GM19452 (cell line): ENCODE measurements around the gene IFITM1.
"Not testable (repeated sequence)": the region's sequence is repeated elsewhere in the genome, so short reads cannot be mapped to it uniquely, and the experiment has no call there.

Experiments used
- ATAC-seq: cut with Tn5 transposase; IDR thresholded peaks from one replicate; pipeline ENCODE4 v1.9.1; 2021; ENCODE audit not compliant: unreplicated experiment

Gene IFITM1

DNA sequence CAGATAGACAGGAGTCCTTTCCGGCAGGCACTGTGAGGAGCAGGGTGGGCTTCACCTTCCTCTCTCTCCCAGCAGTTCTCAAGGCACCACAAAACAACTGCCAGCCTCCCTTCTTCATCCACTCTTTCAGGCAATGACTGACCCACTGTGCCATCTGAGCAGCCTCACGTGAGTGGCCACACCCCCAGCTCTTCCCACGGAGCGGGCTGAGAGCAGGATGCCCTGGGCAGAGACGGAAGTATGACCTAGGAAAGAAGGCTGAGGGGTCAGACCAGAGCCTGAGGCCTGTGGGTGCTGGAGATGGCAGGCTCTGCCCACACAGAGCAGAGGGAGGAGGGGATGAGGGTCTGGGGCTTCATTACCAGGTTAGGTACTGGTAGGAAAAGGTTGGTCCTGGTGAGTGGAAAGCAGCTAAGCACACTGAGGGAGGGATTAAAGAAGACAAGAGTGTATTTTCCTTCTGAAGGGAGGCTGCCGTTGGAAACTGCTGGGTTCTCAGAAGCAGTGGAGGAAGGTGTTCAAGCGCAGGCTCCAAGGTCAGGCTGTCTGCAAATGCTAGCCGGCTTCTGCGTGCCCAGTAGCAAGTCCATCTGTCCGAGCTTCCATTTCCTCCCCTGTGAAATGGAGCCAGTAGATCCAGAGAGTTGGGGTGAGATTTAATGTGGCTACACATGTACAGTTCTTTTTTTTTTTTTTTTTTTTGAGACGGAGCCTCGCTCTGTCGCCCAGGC is 31.0 kb upstream of the IFITM1 start:
- no peak for ATAC-seq

DNA sequence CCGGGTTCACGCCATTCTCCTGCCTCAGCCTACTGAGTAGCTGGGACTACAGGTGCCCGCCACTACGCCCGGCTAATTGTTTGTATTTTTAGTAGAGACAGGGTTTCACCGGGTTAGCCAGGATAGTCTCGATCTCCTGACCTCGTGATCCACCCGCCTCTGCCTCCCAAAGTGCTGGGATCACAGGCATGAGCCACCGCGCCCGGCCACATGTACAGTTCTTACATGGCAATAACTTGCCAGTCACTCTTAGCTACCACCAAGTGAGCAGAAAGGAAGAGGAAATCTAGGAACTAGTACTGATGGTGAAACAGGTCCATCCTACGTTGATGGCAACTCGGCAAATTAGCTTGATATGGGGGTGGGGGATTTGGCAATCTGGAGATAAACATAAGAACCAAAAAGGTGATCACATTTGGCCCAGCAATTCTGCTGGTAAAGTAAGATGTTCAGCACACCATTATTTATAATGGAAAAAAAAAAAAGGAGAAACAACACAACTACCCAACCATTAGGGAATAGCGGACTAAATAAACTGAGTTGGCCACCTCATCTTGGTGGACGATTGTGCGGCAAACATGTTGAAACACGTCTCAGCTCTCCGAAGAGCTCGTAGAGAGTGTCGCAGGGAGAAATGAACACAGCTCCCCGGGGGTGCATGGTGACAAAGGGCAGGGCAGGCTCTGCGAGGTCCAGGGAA is 30.3 kb upstream of the IFITM1 start:
- no peak for ATAC-seq

DNA sequence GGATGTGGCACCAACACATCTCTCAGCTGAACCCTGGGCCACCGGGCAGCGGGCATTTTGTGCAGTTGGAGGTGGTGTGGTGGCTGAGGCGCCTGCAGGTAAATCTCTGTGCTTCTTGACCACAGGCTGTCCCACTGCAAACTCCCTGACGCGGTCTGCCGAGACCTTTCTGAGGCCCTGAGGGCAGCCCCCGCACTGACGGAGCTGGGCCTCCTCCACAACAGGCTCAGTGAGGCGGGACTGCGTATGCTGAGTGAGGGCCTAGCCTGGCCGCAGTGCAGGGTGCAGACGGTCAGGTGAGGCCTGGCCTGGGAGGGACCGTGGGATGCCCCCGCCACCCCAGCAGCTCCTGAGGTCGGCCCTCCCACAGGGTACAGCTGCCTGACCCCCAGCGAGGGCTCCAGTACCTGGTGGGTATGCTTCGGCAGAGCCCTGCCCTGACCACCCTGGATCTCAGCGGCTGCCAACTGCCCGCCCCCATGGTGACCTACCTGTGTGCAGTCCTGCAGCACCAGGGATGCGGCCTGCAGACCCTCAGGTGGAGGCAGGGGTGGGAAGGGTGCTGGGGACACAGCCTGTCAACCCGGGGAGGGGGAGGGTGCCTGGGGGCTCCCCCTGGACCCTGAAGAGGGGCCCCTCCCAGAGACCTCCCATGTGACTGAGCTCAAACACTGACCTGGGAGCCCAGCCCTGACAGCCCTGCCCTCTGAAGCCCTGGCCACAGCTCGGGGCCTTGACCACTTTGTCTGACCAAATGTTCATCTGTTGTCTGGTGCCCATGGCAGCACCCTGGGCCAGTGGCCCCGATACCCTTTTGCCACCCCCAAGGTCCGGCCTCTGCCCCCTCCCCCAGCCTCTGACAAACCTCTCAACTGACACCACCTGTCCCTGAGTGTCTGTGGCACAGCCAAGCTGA is 29.5 kb upstream of the IFITM1 start:
- ATAC-seq: no peak

DNA sequence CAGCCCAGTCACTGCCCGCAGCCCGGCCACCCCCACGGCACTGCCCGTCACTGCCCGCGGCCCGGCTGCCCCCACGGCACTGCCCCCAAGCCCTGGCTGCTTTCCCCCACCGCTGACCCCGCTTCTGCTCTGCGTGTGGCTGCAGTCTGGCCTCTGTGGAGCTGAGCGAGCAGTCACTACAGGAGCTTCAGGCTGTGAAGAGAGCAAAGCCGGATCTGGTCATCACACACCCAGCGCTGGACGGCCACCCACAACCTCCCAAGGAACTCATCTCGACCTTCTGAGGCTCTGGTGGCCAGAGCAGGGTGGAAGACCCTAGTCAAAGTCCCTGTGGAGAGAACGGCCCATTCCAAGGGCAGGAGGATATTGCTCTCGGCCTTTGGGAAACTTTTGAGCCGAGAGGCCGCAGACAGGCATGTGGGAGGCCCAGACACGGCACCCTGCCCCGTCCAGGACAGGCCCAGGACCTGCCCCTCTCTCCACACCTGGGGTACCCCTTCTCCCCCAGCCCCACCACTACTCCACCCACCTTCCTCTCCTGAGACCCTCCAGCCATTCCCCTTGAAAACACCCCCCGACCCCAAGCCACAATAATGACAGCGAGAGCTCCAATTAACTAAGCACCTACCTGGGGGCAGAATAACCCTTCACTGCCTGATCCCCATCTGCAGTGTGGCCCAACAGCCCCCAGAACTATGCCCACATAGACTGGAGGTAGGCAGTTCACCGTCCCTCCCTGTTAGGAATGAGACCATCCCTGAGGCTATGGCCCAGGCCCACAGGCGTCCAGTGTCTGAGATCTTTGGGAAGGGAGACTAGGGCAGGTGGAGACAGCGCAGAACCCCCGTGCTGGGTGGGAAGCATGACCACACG is 28.6 kb upstream of the IFITM1 start:
- no peak for ATAC-seq

DNA sequence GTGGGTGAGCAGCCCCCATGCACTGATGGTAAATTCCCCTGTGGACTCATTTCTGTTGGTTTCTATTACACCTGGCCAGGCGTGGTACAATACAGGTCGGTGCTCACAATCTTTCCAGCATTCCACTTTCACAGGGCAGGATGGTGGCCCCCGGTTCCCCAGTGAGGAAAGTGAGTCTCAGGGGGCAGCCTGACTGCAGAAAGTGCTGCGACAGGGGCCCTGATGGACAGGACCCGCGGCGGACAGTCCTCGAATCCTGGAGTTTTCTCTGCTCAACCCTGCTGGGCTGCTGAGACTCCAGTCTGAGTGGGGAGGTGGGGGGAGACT is 28.0 kb upstream of the IFITM1 start:
- no peak for ATAC-seq

DNA sequence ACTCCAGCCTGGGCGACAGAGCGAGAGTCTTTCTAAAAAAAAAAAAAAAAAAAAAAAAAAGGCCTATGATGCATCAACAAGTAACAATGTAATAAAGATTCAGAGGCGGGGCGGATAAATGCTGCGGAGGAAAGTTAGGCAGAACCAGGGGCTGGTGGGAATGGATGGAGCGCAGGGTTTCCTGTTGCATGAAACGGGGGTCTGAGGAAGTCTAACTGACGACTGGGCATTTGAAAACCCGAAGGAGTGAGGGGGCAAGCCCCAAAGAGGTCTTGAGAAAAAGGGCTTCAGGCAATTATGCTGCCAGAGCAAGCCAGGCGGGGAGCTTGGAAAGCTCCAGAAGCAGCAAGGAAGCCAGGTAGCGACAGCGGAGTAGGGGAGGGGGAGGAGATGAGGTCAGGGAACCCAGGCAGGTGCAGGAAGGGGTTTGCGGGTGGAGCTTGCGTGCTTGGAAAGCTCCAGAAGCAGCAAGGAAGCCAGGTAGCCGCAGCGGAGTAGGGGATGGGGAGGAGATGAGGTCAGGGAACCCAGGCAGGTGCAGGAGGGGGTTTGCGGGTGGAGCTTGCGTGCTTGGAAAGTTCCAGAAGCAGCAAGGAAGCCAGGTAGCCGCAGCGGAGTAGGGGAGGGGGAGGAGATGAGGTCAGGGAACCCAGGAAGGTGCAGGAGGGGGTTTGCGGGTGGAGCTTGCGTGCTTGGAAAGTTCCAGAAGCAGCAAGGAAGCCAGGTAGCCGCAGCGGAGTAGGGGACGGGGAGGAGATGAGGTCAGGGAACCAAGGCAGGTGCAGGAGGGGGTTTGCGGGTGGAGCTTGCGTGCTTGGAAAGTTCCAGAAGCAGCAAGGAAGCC is 26.6 kb upstream of the IFITM1 start:
- not testable (repeated sequence) for ATAC-seq

DNA sequence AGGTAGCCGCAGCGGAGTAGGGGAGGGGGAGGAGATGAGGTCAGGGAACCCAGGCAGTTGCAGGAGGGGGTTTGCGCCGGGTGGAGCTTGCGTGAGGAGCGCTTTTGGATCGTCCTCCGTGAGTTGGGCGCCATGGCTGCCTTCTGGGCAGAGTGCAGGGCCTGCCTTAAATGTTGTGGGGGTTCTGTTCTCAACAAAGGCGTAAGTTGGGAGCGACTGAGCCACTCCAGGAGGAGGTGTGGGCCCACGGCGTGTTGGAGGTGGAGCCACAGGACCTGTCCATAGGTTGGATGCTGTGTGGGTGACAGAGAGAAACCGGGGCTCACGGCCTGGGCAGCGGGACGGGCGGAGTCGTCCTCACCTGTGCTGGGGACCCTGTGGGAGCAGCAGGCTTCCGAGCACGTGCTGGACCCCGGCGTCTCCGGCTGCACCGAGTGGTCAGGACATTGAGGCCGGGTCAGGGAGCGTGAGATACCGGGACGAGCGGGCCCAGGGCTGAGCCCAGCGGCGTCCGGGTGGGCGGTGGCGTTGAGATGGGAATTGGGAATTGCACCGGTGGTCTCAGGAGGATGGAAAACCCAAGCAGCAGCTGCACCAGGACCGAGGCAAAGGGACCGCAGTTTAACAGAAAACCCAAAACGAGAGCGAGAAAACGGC is 25.9 kb upstream of the IFITM1 start:
- ATAC-seq: no peak

DNA sequence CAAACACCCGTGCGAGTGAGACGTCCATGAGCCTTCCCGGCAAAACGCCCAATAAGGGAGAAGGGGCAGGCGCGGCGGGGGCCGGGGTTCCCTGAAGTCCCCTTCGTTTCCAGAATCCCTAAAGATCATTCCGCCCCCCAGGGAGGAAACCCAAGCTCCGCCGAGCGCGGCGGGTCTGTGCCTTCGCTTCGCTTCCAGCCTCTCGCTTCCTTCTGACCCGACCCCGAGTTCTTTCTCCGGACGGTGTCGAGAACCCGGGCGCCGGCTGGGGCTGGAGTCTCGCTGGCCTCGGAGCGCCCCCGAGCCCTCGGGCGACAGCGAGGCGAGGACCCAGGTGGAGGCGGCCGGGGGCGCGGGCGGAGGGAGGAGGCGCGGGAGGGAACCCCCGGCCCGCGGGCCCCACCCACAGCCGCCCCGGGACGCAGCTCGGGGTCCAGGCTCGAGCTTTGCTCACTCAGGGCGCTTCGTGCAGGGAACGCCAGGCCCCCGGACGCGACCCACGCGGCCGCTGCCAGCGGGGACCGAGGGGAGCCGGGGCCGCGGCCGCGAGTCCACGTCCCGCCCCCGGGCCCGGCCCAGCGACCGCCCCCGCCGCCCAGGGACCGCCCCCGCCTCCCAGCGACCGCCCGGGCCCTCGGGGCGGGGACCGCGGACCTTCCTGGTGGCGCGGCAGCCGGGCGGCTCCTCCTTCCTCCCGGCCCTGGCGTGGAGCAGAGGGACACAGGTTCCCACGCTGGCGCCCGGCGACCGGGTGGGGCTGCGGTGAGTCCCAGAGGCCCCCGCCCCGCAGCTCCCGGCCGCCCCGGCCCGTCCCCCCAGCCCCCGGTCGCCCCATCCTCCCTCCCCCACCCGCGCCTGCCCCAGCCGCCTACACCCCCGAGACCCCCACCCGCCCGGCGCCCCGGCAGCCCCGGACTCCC is 25.1 kb upstream of the IFITM1 start, which contains the start of gene PGGHG:
PGGHG (plus strand) TSS at position 649 of the 920 bp plus-strand sequence. CDS start 691 bp downstream, outside the sequence.
- peak; percentile 55 for ATAC-seq

DNA sequence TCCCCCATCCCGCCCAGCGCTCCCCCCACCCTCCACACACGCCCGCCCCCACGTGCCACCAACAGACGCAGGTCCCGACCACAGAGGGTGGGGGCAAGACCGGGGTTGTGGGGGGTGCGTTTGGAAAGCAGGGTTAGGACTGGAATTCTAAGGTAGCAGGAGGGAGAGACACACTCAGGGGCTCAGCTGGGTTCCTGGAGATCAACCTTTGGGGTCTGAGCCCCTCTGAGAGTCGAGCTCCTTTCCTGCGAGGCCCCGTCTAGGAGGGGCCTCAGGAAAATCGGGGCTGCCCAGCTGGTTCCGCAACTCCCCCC is 24.5 kb upstream of the IFITM1 start:
- ATAC-seq: no peak

DNA sequence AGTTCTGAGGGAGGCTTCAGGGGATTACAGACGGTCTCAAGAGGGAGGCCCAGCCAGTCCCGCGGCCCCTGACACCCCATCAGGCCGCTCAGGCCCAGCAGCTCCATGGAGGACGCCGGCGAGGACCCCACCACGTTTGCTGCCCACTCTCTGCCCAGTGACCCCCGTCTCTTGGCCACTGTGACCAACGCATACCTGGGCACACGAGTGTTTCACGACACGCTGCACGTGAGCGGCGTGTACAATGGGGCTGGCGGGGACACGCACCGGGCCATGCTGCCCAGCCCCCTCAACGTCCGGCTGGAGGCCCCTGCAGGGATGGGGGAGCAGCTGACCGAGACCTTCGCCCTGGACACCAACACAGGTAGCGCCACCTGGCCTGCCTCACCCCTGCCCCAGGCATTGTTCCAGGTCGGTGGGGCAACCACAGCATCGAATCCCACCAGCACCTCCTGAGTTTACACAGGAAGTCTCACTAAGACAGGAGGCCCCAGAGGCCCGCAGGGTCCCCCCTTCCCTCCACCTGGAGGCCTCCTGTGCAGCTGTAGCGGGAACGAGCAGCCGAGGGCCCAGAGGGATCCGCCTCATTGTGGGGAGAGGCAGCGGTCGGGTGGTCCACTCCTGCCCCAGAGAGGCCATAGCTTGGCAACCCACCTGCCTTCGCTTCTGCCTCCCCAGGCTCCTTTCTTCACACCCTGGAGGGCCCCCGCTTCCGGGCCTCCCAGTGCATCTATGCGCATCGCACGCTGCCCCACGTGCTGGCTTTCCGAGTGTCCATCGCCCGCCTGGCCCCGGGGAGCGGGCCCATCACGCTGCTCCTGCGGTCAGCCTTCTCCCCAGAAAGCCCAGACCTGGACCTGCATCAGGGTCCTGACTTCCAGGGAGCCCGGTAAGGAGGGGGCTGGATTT is 23.9 kb upstream of the IFITM1 start:
- no peak for ATAC-seq

DNA sequence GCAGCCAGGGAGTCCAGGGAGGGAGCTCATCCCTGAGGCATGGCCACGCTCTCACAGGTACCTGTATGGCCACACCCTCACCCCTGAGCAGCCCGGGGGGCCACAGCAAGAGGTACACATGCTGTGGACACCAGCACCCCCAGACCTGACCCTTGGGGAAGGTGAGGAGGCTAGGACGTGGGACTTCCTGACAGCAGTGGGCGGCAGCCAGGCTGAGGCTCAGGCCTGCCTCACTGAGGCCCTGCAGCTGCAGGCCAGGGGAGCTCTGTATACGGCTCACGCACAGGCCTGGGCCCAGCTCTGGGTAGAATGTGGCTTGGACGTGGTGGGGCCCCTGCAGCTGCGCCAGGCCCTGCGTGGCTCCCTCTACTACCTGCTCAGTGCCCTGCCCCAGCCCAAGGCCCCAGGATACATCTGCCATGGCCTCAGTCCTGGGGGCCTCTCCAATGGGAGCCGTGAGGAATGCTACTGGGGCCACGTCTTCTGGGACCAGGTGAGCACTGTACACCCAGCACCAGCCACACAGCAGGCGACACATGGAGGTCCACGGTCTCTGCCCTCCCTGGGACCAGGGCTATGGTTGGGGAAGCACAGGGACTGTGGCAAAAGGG is 23.1 kb upstream of the IFITM1 start:
- ATAC-seq: no peak

DNA sequence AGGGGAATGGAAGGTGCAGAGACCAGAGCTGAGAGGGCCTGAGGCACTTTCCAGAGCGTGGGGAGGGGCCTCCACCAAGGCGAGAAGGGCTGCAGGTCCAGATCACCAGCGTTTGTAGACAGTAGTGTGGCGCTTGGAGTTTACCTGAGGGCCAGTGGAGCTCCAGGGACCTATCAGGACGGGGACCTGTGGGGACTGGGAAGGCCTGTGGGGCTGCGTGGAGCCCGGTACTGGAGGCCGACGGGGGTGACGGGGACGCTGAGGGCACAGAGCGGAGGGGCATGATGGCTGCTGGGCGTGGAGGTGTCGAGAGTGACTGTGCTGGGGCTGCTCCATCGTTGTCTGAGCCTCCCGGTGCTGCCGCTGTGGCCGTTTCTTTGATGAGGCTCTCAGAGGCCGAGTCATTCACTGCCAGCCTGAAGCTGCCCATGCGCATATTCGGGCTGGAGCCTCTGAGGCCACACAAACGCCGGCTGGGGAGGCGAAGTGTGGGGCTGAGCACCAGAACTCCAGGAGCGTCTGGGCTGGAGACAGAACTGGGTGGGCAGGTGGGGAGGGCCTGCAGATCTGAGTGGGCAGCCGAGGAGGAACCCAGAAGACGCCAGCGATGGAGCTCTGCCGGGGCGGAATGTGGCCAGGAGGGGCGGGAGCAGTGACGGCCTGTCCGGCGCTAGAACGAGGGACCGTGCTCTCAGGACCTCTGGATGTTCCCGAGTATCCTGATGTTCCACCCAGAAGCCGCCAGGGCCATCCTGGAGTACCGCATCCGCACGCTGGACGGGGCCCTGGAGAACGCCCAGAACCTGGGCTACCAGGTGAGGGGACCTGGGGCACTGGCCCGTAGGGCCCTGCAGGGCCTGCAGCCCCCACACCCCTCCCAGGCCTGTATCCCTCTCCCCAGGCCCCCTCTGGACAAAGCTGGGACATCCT is 22.3 kb upstream of the IFITM1 start:
- no peak for ATAC-seq

DNA sequence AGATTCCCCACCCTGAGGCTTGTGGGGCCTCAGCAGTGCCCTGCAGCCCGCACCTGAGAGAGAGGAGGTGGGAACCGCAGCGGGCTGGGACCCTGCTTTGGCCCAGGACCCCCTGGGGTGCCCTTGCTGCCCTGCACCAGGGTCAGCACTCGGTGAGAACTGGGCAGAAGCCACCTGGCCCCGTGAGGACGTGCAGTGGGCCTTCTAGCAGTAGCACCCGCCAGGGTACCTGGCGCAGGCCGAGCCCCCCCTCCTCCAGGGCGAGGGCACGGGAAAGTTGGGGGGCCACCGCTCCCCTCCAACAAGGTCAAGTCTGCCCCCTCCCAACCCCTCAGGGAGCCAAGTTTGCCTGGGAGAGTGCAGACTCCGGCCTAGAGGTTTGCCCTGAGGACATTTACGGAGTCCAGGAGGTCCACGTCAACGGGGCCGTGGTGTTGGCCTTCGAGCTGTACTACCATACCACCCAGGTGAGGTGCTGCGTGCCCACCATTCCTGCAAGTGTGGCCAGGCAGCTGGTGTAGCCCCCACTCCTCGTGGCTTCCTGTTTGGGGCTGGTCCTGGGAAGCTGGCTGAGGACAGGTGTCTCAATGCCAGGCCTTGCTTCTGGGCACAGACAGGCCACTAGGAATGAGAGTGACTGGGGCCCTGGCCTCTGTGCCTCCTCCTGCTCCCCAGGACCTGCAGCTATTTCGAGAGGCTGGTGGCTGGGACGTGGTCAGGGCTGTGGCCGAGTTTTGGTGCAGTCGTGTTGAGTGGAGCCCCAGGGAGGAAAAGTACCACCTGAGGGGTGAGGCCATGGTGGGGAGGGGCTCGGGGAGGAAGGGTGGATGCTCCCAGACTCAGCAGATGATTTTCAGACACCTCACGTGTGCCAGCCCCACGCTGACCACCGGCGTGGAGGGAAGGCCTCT is 21.4 kb upstream of the IFITM1 start:
- no peak for ATAC-seq

DNA sequence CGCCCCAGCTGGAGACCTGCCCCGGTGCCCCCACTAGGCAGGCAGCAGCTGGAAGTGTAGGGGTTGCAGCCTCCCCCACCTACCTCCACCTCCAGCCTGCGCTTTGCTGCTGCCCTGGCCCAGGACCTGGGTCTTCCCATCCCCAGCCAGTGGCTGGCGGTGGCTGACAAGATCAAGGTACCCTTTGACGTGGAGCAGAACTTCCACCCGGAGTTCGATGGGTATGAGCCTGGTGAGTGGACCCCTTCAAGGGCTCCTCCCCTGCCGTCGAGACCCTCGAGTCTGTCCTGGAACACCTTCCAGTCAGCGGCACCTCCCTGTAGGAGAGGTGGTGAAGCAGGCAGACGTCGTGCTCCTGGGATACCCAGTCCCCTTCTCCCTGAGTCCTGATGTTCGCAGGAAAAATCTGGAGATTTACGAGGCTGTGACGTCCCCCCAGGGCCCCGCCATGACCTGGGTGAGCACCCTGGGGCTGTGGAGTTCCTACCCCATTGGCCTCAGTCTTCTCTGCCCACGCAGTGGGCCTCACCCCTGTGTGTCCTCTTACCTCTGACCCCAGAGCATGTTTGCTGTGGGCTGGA is 20.5 kb upstream of the IFITM1 start:
- ATAC-seq: no peak
